ENCODE results near the gene TOX3.

DNA sequence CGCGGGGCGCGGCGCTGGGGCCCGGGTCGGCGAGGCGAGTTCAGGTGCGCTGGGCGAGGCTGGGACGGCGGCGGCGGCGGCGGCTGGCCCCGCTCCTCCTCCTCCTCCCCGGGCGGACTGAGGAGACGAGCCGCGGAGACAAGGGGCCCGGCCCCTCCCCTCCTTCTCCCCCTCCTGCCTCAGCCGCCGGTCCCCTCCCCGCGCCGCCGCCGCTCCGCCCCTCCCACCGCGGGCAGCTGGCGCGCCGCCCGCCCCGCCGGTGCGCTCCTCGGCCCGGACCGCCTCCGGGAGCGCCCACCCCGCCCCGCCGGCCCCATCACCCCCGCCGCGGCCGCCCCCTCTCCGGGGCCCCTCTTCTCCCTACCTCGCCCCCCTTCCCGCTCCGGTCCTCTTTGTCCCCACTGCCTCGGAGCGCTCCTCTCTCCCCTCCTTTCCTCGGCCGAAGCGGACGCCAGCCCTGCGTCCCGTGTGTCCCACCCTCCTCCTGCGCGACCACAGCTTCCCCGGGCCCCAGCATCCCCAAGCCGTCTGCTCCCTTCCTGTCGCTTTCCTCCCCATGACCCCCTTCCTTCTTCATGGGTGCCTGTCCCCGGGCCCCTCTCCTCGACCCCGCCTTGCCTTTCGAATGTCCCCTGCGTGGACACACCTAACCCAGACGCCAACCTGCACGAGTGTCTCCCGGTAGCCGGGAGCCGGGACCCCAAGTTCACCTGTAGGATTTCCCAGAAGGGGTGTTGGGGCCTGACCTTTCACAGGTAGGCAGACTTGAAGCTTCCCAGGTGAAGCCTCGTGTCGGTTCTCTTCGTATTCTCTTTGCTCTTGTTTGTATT, at the start of gene TOX3:
- TF ChIP-seq, protein P1, sequence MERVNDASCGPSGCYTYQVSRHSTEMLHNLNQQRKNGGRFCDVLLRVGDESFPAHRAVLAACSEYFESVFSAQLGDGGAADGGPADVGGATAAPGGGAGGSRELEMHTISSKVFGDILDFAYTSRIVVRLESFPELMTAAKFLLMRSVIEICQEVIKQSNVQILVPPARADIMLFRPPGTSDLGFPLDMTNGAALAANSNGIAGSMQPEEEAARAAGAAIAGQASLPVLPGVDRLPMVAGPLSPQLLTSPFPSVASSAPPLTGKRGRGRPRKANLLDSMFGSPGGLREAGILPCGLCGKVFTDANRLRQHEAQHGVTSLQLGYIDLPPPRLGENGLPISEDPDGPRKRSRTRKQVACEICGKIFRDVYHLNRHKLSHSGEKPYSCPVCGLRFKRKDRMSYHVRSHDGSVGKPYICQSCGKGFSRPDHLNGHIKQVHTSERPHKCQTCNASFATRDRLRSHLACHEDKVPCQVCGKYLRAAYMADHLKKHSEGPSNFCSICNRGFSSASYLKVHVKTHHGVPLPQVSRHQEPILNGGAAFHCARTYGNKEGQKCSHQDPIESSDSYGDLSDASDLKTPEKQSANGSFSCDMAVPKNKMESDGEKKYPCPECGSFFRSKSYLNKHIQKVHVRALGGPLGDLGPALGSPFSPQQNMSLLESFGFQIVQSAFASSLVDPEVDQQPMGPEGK (CRISPR knock-in tag; IDR thresholded peaks at IDR 0.05; ENCODE audit: borderline replicate concordance), result no peak
- TF ChIP-seq, protein P2, sequence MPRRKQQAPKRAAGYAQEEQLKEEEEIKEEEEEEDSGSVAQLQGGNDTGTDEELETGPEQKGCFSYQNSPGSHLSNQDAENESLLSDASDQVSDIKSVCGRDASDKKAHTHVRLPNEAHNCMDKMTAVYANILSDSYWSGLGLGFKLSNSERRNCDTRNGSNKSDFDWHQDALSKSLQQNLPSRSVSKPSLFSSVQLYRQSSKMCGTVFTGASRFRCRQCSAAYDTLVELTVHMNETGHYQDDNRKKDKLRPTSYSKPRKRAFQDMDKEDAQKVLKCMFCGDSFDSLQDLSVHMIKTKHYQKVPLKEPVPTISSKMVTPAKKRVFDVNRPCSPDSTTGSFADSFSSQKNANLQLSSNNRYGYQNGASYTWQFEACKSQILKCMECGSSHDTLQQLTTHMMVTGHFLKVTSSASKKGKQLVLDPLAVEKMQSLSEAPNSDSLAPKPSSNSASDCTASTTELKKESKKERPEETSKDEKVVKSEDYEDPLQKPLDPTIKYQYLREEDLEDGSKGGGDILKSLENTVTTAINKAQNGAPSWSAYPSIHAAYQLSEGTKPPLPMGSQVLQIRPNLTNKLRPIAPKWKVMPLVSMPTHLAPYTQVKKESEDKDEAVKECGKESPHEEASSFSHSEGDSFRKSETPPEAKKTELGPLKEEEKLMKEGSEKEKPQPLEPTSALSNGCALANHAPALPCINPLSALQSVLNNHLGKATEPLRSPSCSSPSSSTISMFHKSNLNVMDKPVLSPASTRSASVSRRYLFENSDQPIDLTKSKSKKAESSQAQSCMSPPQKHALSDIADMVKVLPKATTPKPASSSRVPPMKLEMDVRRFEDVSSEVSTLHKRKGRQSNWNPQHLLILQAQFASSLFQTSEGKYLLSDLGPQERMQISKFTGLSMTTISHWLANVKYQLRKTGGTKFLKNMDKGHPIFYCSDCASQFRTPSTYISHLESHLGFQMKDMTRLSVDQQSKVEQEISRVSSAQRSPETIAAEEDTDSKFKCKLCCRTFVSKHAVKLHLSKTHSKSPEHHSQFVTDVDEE (CRISPR knock-in tag; IDR thresholded peaks at IDR 0.05), result no peak
- TF ChIP-seq ZC3H10 (CRISPR knock-in tag; IDR thresholded peaks at IDR 0.05) (no peak), ESRRG (CRISPR knock-in tag; IDR thresholded peaks at IDR 0.05) (no peak), ZFP3 (CRISPR knock-in tag; IDR thresholded peaks at IDR 0.05) (no peak), RARB (CRISPR knock-in tag; IDR thresholded peaks at IDR 0.05) (no peak), BACH2 (CRISPR knock-in tag; IDR thresholded peaks at IDR 0.05; ENCODE audit: borderline replicate concordance) (no peak), ZNF565 (CRISPR knock-in tag; conservative IDR thresholded peaks at IDR 0.05; ENCODE audit: low read depth) (no peak)
- TF ChIP-seq, protein P3, sequence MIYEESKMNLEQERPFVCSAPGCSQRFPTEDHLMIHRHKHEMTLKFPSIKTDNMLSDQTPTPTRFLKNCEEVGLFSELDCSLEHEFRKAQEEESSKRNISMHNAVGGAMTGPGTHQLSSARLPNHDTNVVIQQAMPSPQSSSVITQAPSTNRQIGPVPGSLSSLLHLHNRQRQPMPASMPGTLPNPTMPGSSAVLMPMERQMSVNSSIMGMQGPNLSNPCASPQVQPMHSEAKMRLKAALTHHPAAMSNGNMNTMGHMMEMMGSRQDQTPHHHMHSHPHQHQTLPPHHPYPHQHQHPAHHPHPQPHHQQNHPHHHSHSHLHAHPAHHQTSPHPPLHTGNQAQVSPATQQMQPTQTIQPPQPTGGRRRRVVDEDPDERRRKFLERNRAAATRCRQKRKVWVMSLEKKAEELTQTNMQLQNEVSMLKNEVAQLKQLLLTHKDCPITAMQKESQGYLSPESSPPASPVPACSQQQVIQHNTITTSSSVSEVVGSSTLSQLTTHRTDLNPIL (CRISPR knock-in tag; IDR thresholded peaks at IDR 0.05; ENCODE audit: low read depth), result no peak
